NCI-H1092 (cell line): ENCODE data around the gene YIPF2.

Source experiments
- DNase-seq: peaks from one replicate; lab custom pipeline; 2025; lab: John Stamatoyannopoulos, UW

YIPF2 gene

GRCh38 chr19:10876459-10877240 lies 51.8 kb downstream of the YIPF2 start:
- DNase-seq: no peak

GRCh38 chr19:10874024-10874423 lies 54.4 kb downstream of the YIPF2 start:
- no peak for DNase-seq

- DNase-seq: no peak
These were observed 55.8 kb downstream of the YIPF2 start for GRCh38 chr19:10872546-10873107.
